Smooth muscle cell (in vitro differentiated cells): Measurements from ENCODE around the gene SLC9A9. TPM values are rescaled to one million over a fixed set of nuclear protein-coding genes. Genes with fewer than 3 reads are reported as not detected.

Experiments
- DNase-seq: peaks from one replicate; lab custom pipeline; 2025; ENCODE audit not compliant: unreplicated experiment; lab: John Stamatoyannopoulos, UW
- H2AFZ ChIP-seq: fragments of 200-600 bp; sonication (generic); 2 replicates; pipeline ENCODE4 v1.6.0; 2016; ENCODE audit warnings: antibody characterized with exemption, low read depth, mild to moderate bottlenecking
- H3F3A ChIP-seq: fragments of 200-600 bp; sonication (generic); 2 replicates; pipeline ENCODE4 v1.6.0; 2017; ENCODE audit warnings: antibody characterized with exemption, low read depth
- H3K27ac ChIP-seq: fragments of 200-600 bp; sonication (generic); 2 replicates; pipeline ENCODE4 v1.5.1; 2016; ENCODE audit warnings: low read depth, mild to moderate bottlenecking
- H3K27me3 ChIP-seq: fragments of 200-600 bp; sonication (generic); 2 replicates; pipeline ENCODE4 v1.6.1; 2016; ENCODE audit warnings: low read depth, mild to moderate bottlenecking
- H3K36me3 ChIP-seq: fragments of 200-600 bp; sonication (generic); 2 replicates; pipeline ENCODE4 v1.5.1; 2016; ENCODE audit warnings: low read depth
- H3K4me1 ChIP-seq: fragments of 200-600 bp; sonication (generic); 2 replicates; pipeline ENCODE4 v1.5.1; 2016; ENCODE audit warnings: low read depth
- H3K4me2 ChIP-seq: fragments of 200-600 bp; sonication (generic); 2 replicates; pipeline ENCODE4 v1.6.0; 2016; ENCODE audit warnings: mild to moderate bottlenecking
- H3K4me3 ChIP-seq: fragments of 200-600 bp; sonication (generic); 2 replicates; pipeline ENCODE4 v1.5.1; 2016; ENCODE audit warnings: mild to moderate bottlenecking
- H3K79me2 ChIP-seq: fragments of 200-600 bp; sonication (generic); 2 replicates; pipeline ENCODE4 v1.6.0; 2016; ENCODE audit warnings: low read depth, mild to moderate bottlenecking
- H3K9ac ChIP-seq: fragments of 200-600 bp; sonication (generic); 2 replicates; pipeline ENCODE4 v1.6.0; 2016; ENCODE audit warnings: low read depth
- H3K9me3 ChIP-seq: fragments of 200-600 bp; sonication (generic); replicated peaks from 2 replicates; pipeline ENCODE4 v1.5.1; 2016; ENCODE audit warnings: low read depth
- H4K20me1 ChIP-seq: fragments of 200-600 bp; sonication (generic); 2 replicates; pipeline ENCODE4 v1.6.0; 2016; ENCODE audit warnings: low read depth
- CTCF ChIP-seq: fragments of 200-600 bp; sonication (generic); IDR thresholded peaks from 2 replicates; pipeline ENCODE4 v1.5.1; 2017; ENCODE audit warnings: borderline replicate concordance, mild to moderate bottlenecking, antibody characterized with exemption; ENCODE audit not compliant: insufficient read depth, poor library complexity, severe bottlenecking
- WGBS: methylation state at CpG from one replicate; pipeline ENCODE4 v1.1.7; 2016; ENCODE audit warnings: low lambda C conversion rate; 5-methylcytosine and 5-hydroxymethylcytosine counted together
- polyA plus RNA-seq: library from polyadenylated mRNA; unstranded; fragments of >200 nt; fragmentation: Nextera tagmentation; extraction: Ambion mirVana; gene quantifications from 2 replicates; pipeline ENCODE4 v1.2.1, GENCODE V29; 2016
- total RNA-seq: library from RNA; depleted of rRNA; stranded (reverse); fragments of >200 nt; gene quantifications from 2 replicates; pipeline ENCODE4 v1.2.3, GENCODE V29; 2014

Gene SLC9A9
- total and polyA plus RNA-seq, 2 experiments from 2014 or later: 4.0 to 8.9 TPM

GRCh38 chr3:143648218-143648617 lies 200.1 kb downstream of the SLC9A9 start:
- no peaks in the 10 kb centered on the region for H3K27me3 ChIP-seq
- no peak for TF ChIP-seq CTCF
- no peaks in the 10 kb centered on the region for H4K20me1 ChIP-seq
- WGBS: 96% methylated on average over 14 of the region's 14 CpGs
- no peaks in the 10 kb centered on the region for H3K4me1 ChIP-seq
- no peak overlapping the region for H2AFZ ChIP-seq
- H3K79me2 ChIP-seq: no peaks in the 10 kb centered on the region
- no peak overlapping the region for H3K27ac ChIP-seq
- H3K36me3 ChIP-seq: no peaks in the 10 kb centered on the region
- H3K4me3 ChIP-seq: no peak overlapping the region
- H3K9me3 ChIP-seq: no peaks in the 10 kb centered on the region
- H3K9ac ChIP-seq: no peak overlapping the region
- no peak overlapping the region for H3K4me2 ChIP-seq
- no peaks in the 10 kb centered on the region for H3F3A ChIP-seq
- no peak for DNase-seq

GRCh38 chr3:143644370-143645089 lies 203.7 kb downstream of the SLC9A9 start:
- no peaks in the 10 kb centered on the region for H3K27me3 ChIP-seq
- WGBS: 37% methylated on average over 4 of the region's 4 CpGs
- peak overlapping the region; percentile 73 for H2AFZ ChIP-seq
- no peaks in the 10 kb centered on the region for H4K20me1 ChIP-seq
- no peak overlapping the region for H3K4me3 ChIP-seq
- peak; percentile 4 for DNase-seq
- no peaks in the 10 kb centered on the region for H3K36me3 ChIP-seq
- H3K79me2 ChIP-seq: no peaks in the 10 kb centered on the region
- H3K4me2 ChIP-seq: peak overlapping the region; percentile 48
- TF ChIP-seq CTCF: peak; percentile 70
- H3K4me1 ChIP-seq: no peaks in the 10 kb centered on the region
- peak overlapping the region; percentile 1 for H3K27ac ChIP-seq
- H3K9ac ChIP-seq: no peak overlapping the region
- H3K9me3 ChIP-seq: no peaks in the 10 kb centered on the region
- no peaks in the 10 kb centered on the region for H3F3A ChIP-seq

- Histone ChIP-seq H3K27me3 (no peaks in the 10 kb centered on the region), H3K79me2 (no peaks in the 10 kb centered on the region), H3K4me1 (no peaks in the 10 kb centered on the region), H2AFZ (peak overlapping the region; percentile 73), H3F3A (no peaks in the 10 kb centered on the region), H3K4me3 (no peak overlapping the region), H3K9ac (no peak overlapping the region), H3K36me3 (no peaks in the 10 kb centered on the region), H3K27ac (peak overlapping the region; percentile 1), H3K4me2 (peak overlapping the region; percentile 48), H3K9me3 (no peaks in the 10 kb centered on the region), H4K20me1 (no peaks in the 10 kb centered on the region)
- 47% methylated on average over 1 of the region's 1 CpG for WGBS
- no peak for TF ChIP-seq CTCF
- DNase-seq: no peak
These were observed 204.4 kb downstream of the SLC9A9 start for GRCh38 chr3:143643905-143644304.

- H4K20me1 ChIP-seq: no peaks in the 10 kb centered on the region
These were observed 207.5 kb downstream of the SLC9A9 start for GRCh38 chr3:143640774-143641173.

More at GRCh38 chr3:143640774-143641173, 207.5 kb downstream of the SLC9A9 start:
- Histone ChIP-seq H3K9ac (no peak overlapping the region), H3K4me1 (no peaks in the 10 kb centered on the region), H3K4me2 (no peak overlapping the region), H3K27me3 (no peaks in the 10 kb centered on the region), H3K4me3 (no peak overlapping the region), H3K79me2 (no peaks in the 10 kb centered on the region), H3F3A (no peaks in the 10 kb centered on the region), H2AFZ (no peak overlapping the region), H3K36me3 (peaks cover 3% of the 10 kb centered on the region), H3K9me3 (peaks cover 8% of the 10 kb centered on the region), H3K27ac (no peak overlapping the region)
- DNase-seq: no peak
- 97% methylated on average over 3 of the region's 3 CpGs for WGBS
- TF ChIP-seq CTCF: no peak
